Measurements from ENCODE around the gene DTD1. TPM values are rescaled to one million over a fixed set of nuclear protein-coding genes. Genes with fewer than 3 reads are reported as not detected.
A peak's percentile ranks its signal among the peaks of the same experiment; 100 is the strongest.

Gene DTD1
- total and polyA plus RNA-seq, 2 of the 13 experiments (the other 11 are each of a cell fraction or from before 2014, with no cell fraction given), result 41.2 to 79.3 TPM

GRCh38 chr20:18793625-18794427, 206.0 kb downstream of the DTD1 start (continued):
- peak; percentile 60; the same call in 1 of the 2 replicates for TF ChIP-seq RNF2 (conservative IDR thresholded peaks at IDR 0.05; ENCODE audit: low read depth)
- 0 out of 2 replicates have a peak, but pooled peaks have one; percentile 47 for TF ChIP-seq ZSCAN29 (CRISPR knock-in tag; conservative IDR thresholded peaks at IDR 0.05)
- peak; percentile 87 for TF ChIP-seq ISL2 (CRISPR knock-in tag; IDR thresholded peaks at IDR 0.05)
- no peak for TF ChIP-seq RELA (CRISPR knock-in tag; IDR thresholded peaks at IDR 0.05)
- peak; percentile 78 for TF ChIP-seq RBFOX2 (IDR thresholded peaks at IDR 0.05; ENCODE audit: low read depth, low read length)
- TF ChIP-seq ZNF563 (CRISPR knock-in tag; IDR thresholded peaks at IDR 0.05), result peak; percentile 84; the same call in 1 of the 2 replicates
- 0 out of 2 replicates have a peak, but pooled peaks have one; percentile 57 for TF ChIP-seq SNAI1 (CRISPR knock-in tag; IDR thresholded peaks at IDR 0.05; ENCODE audit: borderline replicate concordance)
- TF ChIP-seq, protein P1, sequence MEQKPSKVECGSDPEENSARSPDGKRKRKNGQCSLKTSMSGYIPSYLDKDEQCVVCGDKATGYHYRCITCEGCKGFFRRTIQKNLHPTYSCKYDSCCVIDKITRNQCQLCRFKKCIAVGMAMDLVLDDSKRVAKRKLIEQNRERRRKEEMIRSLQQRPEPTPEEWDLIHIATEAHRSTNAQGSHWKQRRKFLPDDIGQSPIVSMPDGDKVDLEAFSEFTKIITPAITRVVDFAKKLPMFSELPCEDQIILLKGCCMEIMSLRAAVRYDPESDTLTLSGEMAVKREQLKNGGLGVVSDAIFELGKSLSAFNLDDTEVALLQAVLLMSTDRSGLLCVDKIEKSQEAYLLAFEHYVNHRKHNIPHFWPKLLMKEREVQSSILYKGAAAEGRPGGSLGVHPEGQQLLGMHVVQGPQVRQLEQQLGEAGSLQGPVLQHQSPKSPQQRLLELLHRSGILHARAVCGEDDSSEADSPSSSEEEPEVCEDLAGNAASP (CRISPR knock-in tag; IDR thresholded peaks at IDR 0.05; ENCODE audit: borderline replicate concordance), result peak; percentile 76; the same call in 1 of the 2 replicates
- TF ChIP-seq, protein P2, sequence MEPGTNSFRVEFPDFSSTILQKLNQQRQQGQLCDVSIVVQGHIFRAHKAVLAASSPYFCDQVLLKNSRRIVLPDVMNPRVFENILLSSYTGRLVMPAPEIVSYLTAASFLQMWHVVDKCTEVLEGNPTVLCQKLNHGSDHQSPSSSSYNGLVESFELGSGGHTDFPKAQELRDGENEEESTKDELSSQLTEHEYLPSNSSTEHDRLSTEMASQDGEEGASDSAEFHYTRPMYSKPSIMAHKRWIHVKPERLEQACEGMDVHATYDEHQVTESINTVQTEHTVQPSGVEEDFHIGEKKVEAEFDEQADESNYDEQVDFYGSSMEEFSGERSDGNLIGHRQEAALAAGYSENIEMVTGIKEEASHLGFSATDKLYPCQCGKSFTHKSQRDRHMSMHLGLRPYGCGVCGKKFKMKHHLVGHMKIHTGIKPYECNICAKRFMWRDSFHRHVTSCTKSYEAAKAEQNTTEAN (CRISPR knock-in tag; conservative IDR thresholded peaks at IDR 0.05), result no peak; the same call in 1 of the 2 replicates
- TF ChIP-seq ZNF737 (CRISPR knock-in tag; IDR thresholded peaks at IDR 0.05; ENCODE audit: borderline replicate concordance), result peak; percentile 83
- TF ChIP-seq, protein P3, sequence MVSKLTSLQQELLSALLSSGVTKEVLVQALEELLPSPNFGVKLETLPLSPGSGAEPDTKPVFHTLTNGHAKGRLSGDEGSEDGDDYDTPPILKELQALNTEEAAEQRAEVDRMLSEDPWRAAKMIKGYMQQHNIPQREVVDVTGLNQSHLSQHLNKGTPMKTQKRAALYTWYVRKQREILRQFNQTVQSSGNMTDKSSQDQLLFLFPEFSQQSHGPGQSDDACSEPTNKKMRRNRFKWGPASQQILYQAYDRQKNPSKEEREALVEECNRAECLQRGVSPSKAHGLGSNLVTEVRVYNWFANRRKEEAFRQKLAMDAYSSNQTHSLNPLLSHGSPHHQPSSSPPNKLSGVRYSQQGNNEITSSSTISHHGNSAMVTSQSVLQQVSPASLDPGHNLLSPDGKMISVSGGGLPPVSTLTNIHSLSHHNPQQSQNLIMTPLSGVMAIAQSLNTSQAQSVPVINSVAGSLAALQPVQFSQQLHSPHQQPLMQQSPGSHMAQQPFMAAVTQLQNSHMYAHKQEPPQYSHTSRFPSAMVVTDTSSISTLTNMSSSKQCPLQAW (CRISPR knock-in tag; IDR thresholded peaks at IDR 0.05), result peak; percentile 90
- TF ChIP-seq RFX3 (CRISPR knock-in tag; IDR thresholded peaks at IDR 0.05), result no peak
- peak; percentile 68; the same call in 1 of the 2 replicates for TF ChIP-seq GTF3A (CRISPR knock-in tag; conservative IDR thresholded peaks at IDR 0.05)
- TF ChIP-seq ZNF614 (CRISPR knock-in tag; IDR thresholded peaks at IDR 0.05; ENCODE audit: borderline replicate concordance), result no peak; the same call in 1 of the 2 replicates
- TF ChIP-seq PAX8 (CRISPR knock-in tag; IDR thresholded peaks at IDR 0.05; ENCODE audit: borderline replicate concordance), result 0 out of 2 replicates have a peak, but pooled peaks have one; percentile 58
- TF ChIP-seq POLR2G (IDR thresholded peaks at IDR 0.05; ENCODE audit: low read depth, low read length), result peak; percentile 94
- peak; percentile 96; the same call in 1 of the 2 replicates for TF ChIP-seq NFKB2 (CRISPR knock-in tag; IDR thresholded peaks at IDR 0.05; ENCODE audit: borderline replicate concordance)
- peak; percentile 99 for TF ChIP-seq EHMT2 (IDR thresholded peaks at IDR 0.05; ENCODE audit: borderline replicate concordance, low read depth, low read length)
- TF ChIP-seq GPN1 (CRISPR knock-in tag; IDR thresholded peaks at IDR 0.05; ENCODE audit: borderline replicate concordance), result peak; percentile 57; the same call in 1 of the 2 replicates
- TF ChIP-seq ZNF788 (CRISPR knock-in tag; IDR thresholded peaks at IDR 0.05; ENCODE audit: borderline replicate concordance), result peak; percentile 95
- peak; percentile 68 for TF ChIP-seq ZNF12 (CRISPR knock-in tag; IDR thresholded peaks at IDR 0.05)
- peak; percentile 97 for TF ChIP-seq ZNF350 (CRISPR knock-in tag; IDR thresholded peaks at IDR 0.05; ENCODE audit: borderline replicate concordance, low read depth)
- peak; percentile 89 for TF ChIP-seq SMAD3 (CRISPR knock-in tag; IDR thresholded peaks at IDR 0.05)
- TF ChIP-seq, protein P4, sequence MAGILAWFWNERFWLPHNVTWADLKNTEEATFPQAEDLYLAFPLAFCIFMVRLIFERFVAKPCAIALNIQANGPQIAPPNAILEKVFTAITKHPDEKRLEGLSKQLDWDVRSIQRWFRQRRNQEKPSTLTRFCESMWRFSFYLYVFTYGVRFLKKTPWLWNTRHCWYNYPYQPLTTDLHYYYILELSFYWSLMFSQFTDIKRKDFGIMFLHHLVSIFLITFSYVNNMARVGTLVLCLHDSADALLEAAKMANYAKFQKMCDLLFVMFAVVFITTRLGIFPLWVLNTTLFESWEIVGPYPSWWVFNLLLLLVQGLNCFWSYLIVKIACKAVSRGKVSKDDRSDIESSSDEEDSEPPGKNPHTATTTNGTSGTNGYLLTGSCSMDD (CRISPR knock-in tag; IDR thresholded peaks at IDR 0.05), result 0 out of 2 replicates have a peak, but pooled peaks have one; percentile 25
